ENCODE results near the gene RFPL3. TPM values are rescaled to one million over a fixed set of nuclear protein-coding genes. Genes with fewer than 3 reads are reported as not detected.

RFPL3 gene
- total and polyA plus RNA-seq, 2 experiments from 2014 or later = not detected

- Mint-ChIP-seq H3K4me1 (peaks cover 24% of the 10 kb centered on the region), H3K27me3 (ENCODE audit: insufficient read depth, low read depth, poor library complexity) (peaks cover 5% of the 10 kb centered on the region), H3K36me3 (ENCODE audit: low read depth) (no peaks in the 10 kb centered on the region), H3K9me3 (no peaks in the 10 kb centered on the region), H3K27ac (0 out of 2 replicates have a peak overlapping the region, but pooled peaks have one; percentile 23), H3K4me3 (no peak overlapping the region)
- Histone ChIP-seq H2AFZ (no peak overlapping the region), H3K9me2 (ENCODE audit: insufficient read depth) (no peaks in the 10 kb centered on the region), H3K79me2 (replicated peaks; ENCODE audit: insufficient read depth) (no peaks in the 10 kb centered on the region), H3K36me3 (ENCODE audit: insufficient read depth) (no peaks in the 10 kb centered on the region), H3K27me3 (ENCODE audit: insufficient read depth) (no peaks in the 10 kb centered on the region), H4K20me1 (replicated peaks; ENCODE audit: insufficient read depth) (no peaks in the 10 kb centered on the region), H3F3A (replicated peaks; ENCODE audit: low read depth) (no peaks in the 10 kb centered on the region), H3K4me3 (no peak overlapping the region), H3K4me2 (0 out of 2 replicates have a peak overlapping the region, but pooled peaks have one; percentile 16), H3K4me1 (ENCODE audit: insufficient read depth) (peaks cover 18% of the 10 kb centered on the region; the same call in 1 of the 2 replicates), H3K27ac (ENCODE audit: low read depth) (peak overlapping the region; percentile 6; the same call in 1 of the 2 replicates)
- ATAC-seq (no peak), DNase-seq (ENCODE audit: low spot score) (no peak)
- TF ChIP-seq NANOG (IDR thresholded peaks at IDR 0.05; ENCODE audit: borderline replicate concordance) (no peak), STAT1 (IDR thresholded peaks at IDR 0.05; ENCODE audit: unreplicated experiment) (no peak), JUNB (IDR thresholded peaks at IDR 0.05; ENCODE audit: unreplicated experiment) (no peak), ZNF331 (CRISPR knock-in tag; IDR thresholded peaks at IDR 0.05; ENCODE audit: low read depth) (no peak), POLR2AphosphoS5 (IDR thresholded peaks at IDR 0.05; ENCODE audit: low read depth) (no peak), ZNF114 (CRISPR knock-in tag; IDR thresholded peaks at IDR 0.05) (no peak)
- TF ChIP-seq, protein P1, sequence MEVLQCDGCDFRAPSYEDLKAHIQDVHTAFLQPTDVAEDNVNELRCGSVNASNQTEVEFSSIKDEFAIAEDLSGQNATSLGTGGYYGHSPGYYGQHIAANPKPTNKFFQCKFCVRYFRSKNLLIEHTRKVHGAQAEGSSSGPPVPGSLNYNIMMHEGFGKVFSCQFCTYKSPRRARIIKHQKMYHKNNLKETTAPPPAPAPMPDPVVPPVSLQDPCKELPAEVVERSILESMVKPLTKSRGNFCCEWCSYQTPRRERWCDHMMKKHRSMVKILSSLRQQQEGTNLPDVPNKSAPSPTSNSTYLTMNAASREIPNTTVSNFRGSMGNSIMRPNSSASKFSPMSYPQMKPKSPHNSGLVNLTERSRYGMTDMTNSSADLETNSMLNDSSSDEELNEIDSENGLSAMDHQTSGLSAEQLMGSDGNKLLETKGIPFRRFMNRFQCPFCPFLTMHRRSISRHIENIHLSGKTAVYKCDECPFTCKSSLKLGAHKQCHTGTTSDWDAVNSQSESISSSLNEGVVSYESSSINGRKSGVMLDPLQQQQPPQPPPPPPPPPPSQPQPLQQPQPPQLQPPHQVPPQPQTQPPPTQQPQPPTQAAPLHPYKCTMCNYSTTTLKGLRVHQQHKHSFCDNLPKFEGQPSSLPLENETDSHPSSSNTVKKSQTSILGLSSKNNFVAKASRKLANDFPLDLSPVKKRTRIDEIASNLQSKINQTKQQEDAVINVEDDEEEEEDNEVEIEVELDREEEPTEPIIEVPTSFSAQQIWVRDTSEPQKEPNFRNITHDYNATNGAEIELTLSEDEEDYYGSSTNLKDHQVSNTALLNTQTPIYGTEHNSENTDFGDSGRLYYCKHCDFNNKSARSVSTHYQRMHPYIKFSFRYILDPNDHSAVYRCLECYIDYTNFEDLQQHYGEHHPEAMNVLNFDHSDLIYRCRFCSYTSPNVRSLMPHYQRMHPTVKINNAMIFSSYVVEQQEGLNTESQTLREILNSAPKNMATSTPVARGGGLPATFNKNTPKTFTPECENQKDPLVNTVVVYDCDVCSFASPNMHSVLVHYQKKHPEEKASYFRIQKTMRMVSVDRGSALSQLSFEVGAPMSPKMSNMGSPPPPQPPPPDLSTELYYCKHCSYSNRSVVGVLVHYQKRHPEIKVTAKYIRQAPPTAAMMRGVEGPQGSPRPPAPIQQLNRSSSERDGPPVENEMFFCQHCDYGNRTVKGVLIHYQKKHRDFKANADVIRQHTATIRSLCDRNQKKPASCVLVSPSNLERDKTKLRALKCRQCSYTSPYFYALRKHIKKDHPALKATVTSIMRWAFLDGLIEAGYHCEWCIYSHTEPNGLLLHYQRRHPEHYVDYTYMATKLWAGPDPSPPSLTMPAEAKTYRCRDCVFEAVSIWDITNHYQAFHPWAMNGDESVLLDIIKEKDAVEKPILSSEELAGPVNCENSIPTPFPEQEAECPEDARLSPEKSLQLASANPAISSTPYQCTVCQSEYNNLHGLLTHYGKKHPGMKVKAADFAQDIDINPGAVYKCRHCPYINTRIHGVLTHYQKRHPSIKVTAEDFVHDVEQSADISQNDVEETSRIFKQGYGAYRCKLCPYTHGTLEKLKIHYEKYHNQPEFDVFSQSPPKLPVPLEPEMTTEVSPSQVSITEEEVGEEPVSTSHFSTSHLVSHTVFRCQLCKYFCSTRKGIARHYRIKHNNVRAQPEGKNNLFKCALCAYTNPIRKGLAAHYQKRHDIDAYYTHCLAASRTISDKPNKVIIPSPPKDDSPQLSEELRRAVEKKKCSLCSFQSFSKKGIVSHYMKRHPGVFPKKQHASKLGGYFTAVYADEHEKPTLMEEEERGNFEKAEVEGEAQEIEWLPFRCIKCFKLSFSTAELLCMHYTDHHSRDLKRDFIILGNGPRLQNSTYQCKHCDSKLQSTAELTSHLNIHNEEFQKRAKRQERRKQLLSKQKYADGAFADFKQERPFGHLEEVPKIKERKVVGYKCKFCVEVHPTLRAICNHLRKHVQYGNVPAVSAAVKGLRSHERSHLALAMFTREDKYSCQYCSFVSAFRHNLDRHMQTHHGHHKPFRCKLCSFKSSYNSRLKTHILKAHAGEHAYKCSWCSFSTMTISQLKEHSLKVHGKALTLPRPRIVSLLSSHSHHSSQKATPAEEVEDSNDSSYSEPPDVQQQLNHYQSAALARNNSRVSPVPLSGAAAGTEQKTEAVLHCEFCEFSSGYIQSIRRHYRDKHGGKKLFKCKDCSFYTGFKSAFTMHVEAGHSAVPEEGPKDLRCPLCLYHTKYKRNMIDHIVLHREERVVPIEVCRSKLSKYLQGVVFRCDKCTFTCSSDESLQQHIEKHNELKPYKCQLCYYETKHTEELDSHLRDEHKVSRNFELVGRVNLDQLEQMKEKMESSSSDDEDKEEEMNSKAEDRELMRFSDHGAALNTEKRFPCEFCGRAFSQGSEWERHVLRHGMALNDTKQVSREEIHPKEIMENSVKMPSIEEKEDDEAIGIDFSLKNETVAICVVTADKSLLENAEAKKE (CRISPR knock-in tag; IDR thresholded peaks at IDR 0.05) = no peak
- TF ChIP-seq, protein P2, sequence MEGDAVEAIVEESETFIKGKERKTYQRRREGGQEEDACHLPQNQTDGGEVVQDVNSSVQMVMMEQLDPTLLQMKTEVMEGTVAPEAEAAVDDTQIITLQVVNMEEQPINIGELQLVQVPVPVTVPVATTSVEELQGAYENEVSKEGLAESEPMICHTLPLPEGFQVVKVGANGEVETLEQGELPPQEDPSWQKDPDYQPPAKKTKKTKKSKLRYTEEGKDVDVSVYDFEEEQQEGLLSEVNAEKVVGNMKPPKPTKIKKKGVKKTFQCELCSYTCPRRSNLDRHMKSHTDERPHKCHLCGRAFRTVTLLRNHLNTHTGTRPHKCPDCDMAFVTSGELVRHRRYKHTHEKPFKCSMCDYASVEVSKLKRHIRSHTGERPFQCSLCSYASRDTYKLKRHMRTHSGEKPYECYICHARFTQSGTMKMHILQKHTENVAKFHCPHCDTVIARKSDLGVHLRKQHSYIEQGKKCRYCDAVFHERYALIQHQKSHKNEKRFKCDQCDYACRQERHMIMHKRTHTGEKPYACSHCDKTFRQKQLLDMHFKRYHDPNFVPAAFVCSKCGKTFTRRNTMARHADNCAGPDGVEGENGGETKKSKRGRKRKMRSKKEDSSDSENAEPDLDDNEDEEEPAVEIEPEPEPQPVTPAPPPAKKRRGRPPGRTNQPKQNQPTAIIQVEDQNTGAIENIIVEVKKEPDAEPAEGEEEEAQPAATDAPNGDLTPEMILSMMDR (conservative IDR thresholded peaks at IDR 0.05; ENCODE audit: low read depth in 2 of 2) = no peak
Observed at GRCh38 chr22:32335471-32335870, 22.2 kb upstream of the RFPL3 start.

All from GM23338 (cell line).